Glutamatergic neuron (in vitro differentiated cells): ENCODE measurements around the gene GPR45. TPM values are rescaled to one million over a fixed set of nuclear protein-coding genes. Genes with fewer than 3 reads are reported as not detected.
"Not testable (repeated sequence)": the region's sequence is repeated elsewhere in the genome, so short reads cannot be mapped to it uniquely, and the experiment has no call there.

Experiments
- DNase-seq: peaks from one replicate; pipeline ENCODE4 v3.0.0; 2022
- H3K27ac Mint-ChIP-seq: one replicate; pipeline ENCODE4 v1.8.0; 2020; ENCODE audit warnings: mild to moderate bottlenecking, mixed read lengths, inconsistent platforms; ENCODE audit not compliant: unreplicated experiment
- H3K27me3 Mint-ChIP-seq: one replicate; pipeline ENCODE4 v1.8.0; 2020; ENCODE audit warnings: mild to moderate bottlenecking, moderate library complexity, mixed read lengths, inconsistent platforms; ENCODE audit not compliant: unreplicated experiment
- H3K36me3 Mint-ChIP-seq: one replicate; pipeline ENCODE4 v1.8.0; 2020; ENCODE audit warnings: mild to moderate bottlenecking, mixed read lengths, inconsistent platforms; ENCODE audit not compliant: unreplicated experiment
- H3K4me1 Mint-ChIP-seq: one replicate; pipeline ENCODE4 v1.8.0; 2020; ENCODE audit warnings: mild to moderate bottlenecking, low read depth, mixed read lengths, inconsistent platforms; ENCODE audit not compliant: unreplicated experiment
- H3K4me3 Mint-ChIP-seq: one replicate; pipeline ENCODE4 v1.8.0; 2020; ENCODE audit warnings: mild to moderate bottlenecking, mixed read lengths, inconsistent platforms; ENCODE audit not compliant: unreplicated experiment
- H3K9me3 Mint-ChIP-seq: one replicate; pipeline ENCODE4 v1.8.0; 2020; ENCODE audit warnings: mild to moderate bottlenecking, moderate library complexity, mixed read lengths, inconsistent platforms; ENCODE audit not compliant: unreplicated experiment
- total RNA-seq: library from RNA; stranded (reverse); fragmentation: NEBNext Ultra II Directional; extraction: Animal tissue kit (Norgen Biotek cat#: 25700); gene quantifications from one replicate; pipeline ENCODE4 v1.2.1, GENCODE V29; 2021; ENCODE audit not compliant: unreplicated experiment
- TF ChIP-seq, protein P1 (sequence below): fragments of 200-600 bp; sonication (generic); IDR thresholded peaks from one replicate; pipeline ENCODE4 v1.5.0; 2021; ENCODE audit not compliant: partially characterized antibody, unreplicated experiment

Gene GPR45
- total RNA-seq, 1 donor from 2014 or later, result 0.44 TPM

DNA sequence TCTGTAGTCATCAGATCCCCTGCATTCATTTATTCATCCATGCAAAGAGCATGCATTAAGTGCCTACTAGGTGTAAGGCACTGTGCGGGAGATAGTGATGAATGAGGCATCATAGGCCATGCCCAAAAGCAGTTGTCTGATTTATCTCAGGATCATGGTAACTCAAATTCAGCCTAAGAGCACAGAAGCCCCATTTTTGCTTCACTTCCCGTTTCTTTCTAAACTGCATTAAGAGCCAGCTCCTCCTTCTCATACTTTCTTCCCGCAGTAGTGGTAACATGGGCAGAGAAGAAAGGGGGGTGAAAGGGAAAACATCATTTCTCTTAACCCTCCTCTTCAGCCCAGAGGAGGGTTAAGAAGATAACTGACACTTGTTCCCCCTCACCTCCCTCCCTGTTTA lies 2.9 kb downstream of the GPR45 start:
- no peak overlapping the region for H3K27ac Mint-ChIP-seq
- peaks cover 10% of the 10 kb centered on the region for H3K9me3 Mint-ChIP-seq
- no peak overlapping the region for H3K4me3 Mint-ChIP-seq
- peaks cover 1% of the 10 kb centered on the region for H3K4me1 Mint-ChIP-seq
- no peak for DNase-seq
- peaks cover 7% of the 10 kb centered on the region for H3K36me3 Mint-ChIP-seq
- TF ChIP-seq, protein P1, sequence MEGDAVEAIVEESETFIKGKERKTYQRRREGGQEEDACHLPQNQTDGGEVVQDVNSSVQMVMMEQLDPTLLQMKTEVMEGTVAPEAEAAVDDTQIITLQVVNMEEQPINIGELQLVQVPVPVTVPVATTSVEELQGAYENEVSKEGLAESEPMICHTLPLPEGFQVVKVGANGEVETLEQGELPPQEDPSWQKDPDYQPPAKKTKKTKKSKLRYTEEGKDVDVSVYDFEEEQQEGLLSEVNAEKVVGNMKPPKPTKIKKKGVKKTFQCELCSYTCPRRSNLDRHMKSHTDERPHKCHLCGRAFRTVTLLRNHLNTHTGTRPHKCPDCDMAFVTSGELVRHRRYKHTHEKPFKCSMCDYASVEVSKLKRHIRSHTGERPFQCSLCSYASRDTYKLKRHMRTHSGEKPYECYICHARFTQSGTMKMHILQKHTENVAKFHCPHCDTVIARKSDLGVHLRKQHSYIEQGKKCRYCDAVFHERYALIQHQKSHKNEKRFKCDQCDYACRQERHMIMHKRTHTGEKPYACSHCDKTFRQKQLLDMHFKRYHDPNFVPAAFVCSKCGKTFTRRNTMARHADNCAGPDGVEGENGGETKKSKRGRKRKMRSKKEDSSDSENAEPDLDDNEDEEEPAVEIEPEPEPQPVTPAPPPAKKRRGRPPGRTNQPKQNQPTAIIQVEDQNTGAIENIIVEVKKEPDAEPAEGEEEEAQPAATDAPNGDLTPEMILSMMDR, result no peak
- H3K27me3 Mint-ChIP-seq, result peaks cover 6% of the 10 kb centered on the region

GRCh38 chr2:105248316-105249070 lies 7.0 kb downstream of the GPR45 start:
- peaks cover 1% of the 10 kb centered on the region for H3K4me1 Mint-ChIP-seq
- TF ChIP-seq, protein P1, result no peak
- H3K27me3 Mint-ChIP-seq, result peaks cover 3% of the 10 kb centered on the region
- peaks cover 7% of the 10 kb centered on the region for H3K36me3 Mint-ChIP-seq
- no peak overlapping the region for H3K4me3 Mint-ChIP-seq
- H3K27ac Mint-ChIP-seq, result no peak overlapping the region
- DNase-seq, result no peak
- H3K9me3 Mint-ChIP-seq, result peaks cover 7% of the 10 kb centered on the region

DNA sequence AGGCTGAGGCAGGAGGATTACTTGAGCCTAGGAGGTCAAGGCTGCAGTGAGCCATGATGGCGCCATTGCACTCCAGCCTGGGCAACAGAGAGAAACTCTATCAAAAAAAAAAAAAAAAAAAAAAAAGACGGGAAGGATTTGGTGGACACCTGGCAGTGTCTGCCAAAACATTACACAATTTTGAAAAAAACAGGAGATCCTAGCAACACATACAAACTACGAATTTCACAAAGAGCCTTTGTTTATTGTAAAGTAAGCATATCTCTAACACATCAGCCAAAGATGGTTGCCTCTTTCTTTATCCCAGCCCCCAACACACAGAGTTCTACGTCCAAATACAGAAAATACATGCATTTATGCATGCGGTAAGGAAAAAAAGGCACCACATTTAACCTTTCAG lies 7.6 kb downstream of the GPR45 start:
- DNase-seq, result no peak
- Mint-ChIP-seq H3K27ac (no peak overlapping the region), H3K9me3 (peaks cover 7% of the 10 kb centered on the region), H3K27me3 (peaks cover 3% of the 10 kb centered on the region), H3K36me3 (peaks cover 7% of the 10 kb centered on the region), H3K4me3 (no peak overlapping the region), H3K4me1 (peaks cover 1% of the 10 kb centered on the region)
- TF ChIP-seq, protein P1, result no peak

- peaks cover 7% of the 10 kb centered on the region for H3K36me3 Mint-ChIP-seq
- peaks cover 7% of the 10 kb centered on the region for H3K9me3 Mint-ChIP-seq
- TF ChIP-seq, protein P1, result no peak
- peaks cover 1% of the 10 kb centered on the region for H3K4me1 Mint-ChIP-seq
- H3K27ac Mint-ChIP-seq, result no peak overlapping the region
- H3K4me3 Mint-ChIP-seq, result no peak overlapping the region
- no peak for DNase-seq
- peaks cover 3% of the 10 kb centered on the region for H3K27me3 Mint-ChIP-seq
These were observed 8.3 kb downstream of the GPR45 start for GRCh38 chr2:105249891-105250290.

GRCh38 chr2:105251016-105251648 lies 9.6 kb downstream of the GPR45 start:
- not testable (repeated sequence) for H3K9me3 Mint-ChIP-seq, DNase-seq, H3K4me1 Mint-ChIP-seq, H3K4me3 Mint-ChIP-seq, H3K36me3 Mint-ChIP-seq, H3K27me3 Mint-ChIP-seq, H3K27ac Mint-ChIP-seq
